SK-N-SH treated with all-trans-retinoic acid at 6 μM for 48 hours (cell line): ENCODE measurements around the gene PIK3CD.

Source experiments
- ATAC-seq: fragments of 200-7000 bp; cut with Tn5 transposase; 3 replicates; pipeline ENCODE4 v1.9.1; 2020; ENCODE audit warnings: mild to moderate bottlenecking, moderate library complexity
- ARNTL ChIP-seq: fragments of 450-650 bp; formaldehyde crosslinking; IDR thresholded peaks from 2 replicates; pipeline ENCODE4 v1.5.0; 2020; ENCODE audit warnings: low read depth, mild to moderate bottlenecking, moderate library complexity, borderline replicate concordance
- BACH2 ChIP-seq: fragments of 250-450 bp; sonication (Bioruptor Pico); IDR thresholded peaks from 2 replicates; pipeline ENCODE4 v1.9.0; 2021; ENCODE audit warnings: mild to moderate bottlenecking, borderline replicate concordance
- CSDC2 ChIP-seq: fragments of 250-450 bp; sonication (Bioruptor Pico); IDR thresholded peaks from 2 replicates; pipeline ENCODE4 v1.5.0; 2020; ENCODE audit warnings: mild to moderate bottlenecking, moderate library complexity
- ESRRG ChIP-seq: fragments of 250-450 bp; sonication (Bioruptor Pico); IDR thresholded peaks from 2 replicates; pipeline ENCODE4 v1.6.1; 2021; ENCODE audit warnings: mild to moderate bottlenecking
- ISL1 ChIP-seq: fragments of 250-450 bp; sonication (Bioruptor Pico); IDR thresholded peaks from 2 replicates; pipeline ENCODE4 v2.1.2; 2022; ENCODE audit warnings: mild to moderate bottlenecking, moderate library complexity
- OSR1 ChIP-seq: fragments of 250-450 bp; sonication (Bioruptor Pico); IDR thresholded peaks from 2 replicates; pipeline ENCODE4 v1.8.0; 2022; ENCODE audit warnings: moderate library complexity, mild to moderate bottlenecking, inconsistent platforms
- PPARA ChIP-seq: fragments of 250-450 bp; sonication (Bioruptor Pico); IDR thresholded peaks from 2 replicates; pipeline ENCODE4 v1.5.0; 2020; ENCODE audit warnings: mild to moderate bottlenecking, borderline replicate concordance
- RARB ChIP-seq: fragments of 250-450 bp; sonication (Bioruptor Pico); IDR thresholded peaks from 2 replicates; pipeline ENCODE4 v1.8.0; 2021; ENCODE audit warnings: mild to moderate bottlenecking, moderate library complexity
- TCF4 ChIP-seq: fragments of 250-450 bp; sonication (Bioruptor Pico); IDR thresholded peaks from 2 replicates; pipeline ENCODE4 v1.8.0; 2021; ENCODE audit warnings: mild to moderate bottlenecking, moderate library complexity, borderline replicate concordance
- TOX ChIP-seq: fragments of 250-450 bp; sonication (Bioruptor Pico); IDR thresholded peaks from 2 replicates; pipeline ENCODE4 v1.8.0; 2021; ENCODE audit warnings: mild to moderate bottlenecking, moderate library complexity, borderline replicate concordance
- TSHZ2 ChIP-seq: fragments of 250-450 bp; sonication (Bioruptor Pico); IDR thresholded peaks from 2 replicates; pipeline ENCODE4 v1.5.0; 2020; ENCODE audit warnings: mild to moderate bottlenecking, moderate library complexity
- ZC3H10 ChIP-seq: fragments of 250-450 bp; sonication (Bioruptor Pico); IDR thresholded peaks from 2 replicates; pipeline ENCODE4 v1.5.1; 2021; ENCODE audit warnings: mild to moderate bottlenecking, moderate library complexity
- ZFP3 ChIP-seq: fragments of 250-450 bp; sonication (Bioruptor Pico); IDR thresholded peaks from 2 replicates; pipeline ENCODE4 v1.5.0; 2020; ENCODE audit warnings: mild to moderate bottlenecking, moderate library complexity
- ZFP30 ChIP-seq: fragments of 450-650 bp; formaldehyde crosslinking; IDR thresholded peaks from 2 replicates; pipeline ENCODE4 v1.5.0; 2022; ENCODE audit warnings: mild to moderate bottlenecking, moderate library complexity
- ZNF565 ChIP-seq: fragments of 450-650 bp; formaldehyde crosslinking; conservative IDR thresholded peaks from 2 replicates; pipeline ENCODE4 v1.5.0; 2020; ENCODE audit warnings: low read depth, mild to moderate bottlenecking, moderate library complexity
- ZNF70 ChIP-seq: fragments of 450-650 bp; formaldehyde crosslinking; IDR thresholded peaks from 2 replicates; pipeline ENCODE4 v1.5.0; 2020; ENCODE audit warnings: mild to moderate bottlenecking, moderate library complexity
- ZNF8 ChIP-seq: fragments of 450-650 bp; formaldehyde crosslinking; IDR thresholded peaks from 2 replicates; pipeline ENCODE4 v1.5.0; 2020; ENCODE audit warnings: mild to moderate bottlenecking, moderate library complexity
- TF ChIP-seq, protein P1 (sequence below): fragments of 250-450 bp; sonication (Bioruptor Pico); IDR thresholded peaks from 2 replicates; pipeline ENCODE4 v1.5.1; 2021; ENCODE audit warnings: mild to moderate bottlenecking, moderate library complexity
- TF ChIP-seq, protein P2 (sequence below): fragments of 250-450 bp; sonication (Bioruptor Pico); IDR thresholded peaks from 2 replicates; pipeline ENCODE4 v1.8.0; 2020; ENCODE audit warnings: mild to moderate bottlenecking, moderate library complexity, borderline replicate concordance
- TF ChIP-seq, protein P3 (sequence below): fragments of 250-450 bp; sonication (Bioruptor Pico); IDR thresholded peaks from 2 replicates; pipeline ENCODE4 v1.8.0; 2021; ENCODE audit warnings: low read depth, mild to moderate bottlenecking, moderate library complexity, borderline replicate concordance

PIK3CD gene

GRCh38 chr1:9731051-9731537, 79.6 kb downstream of the PIK3CD start:
- no peak for ATAC-seq
- TF ChIP-seq, protein P1, sequence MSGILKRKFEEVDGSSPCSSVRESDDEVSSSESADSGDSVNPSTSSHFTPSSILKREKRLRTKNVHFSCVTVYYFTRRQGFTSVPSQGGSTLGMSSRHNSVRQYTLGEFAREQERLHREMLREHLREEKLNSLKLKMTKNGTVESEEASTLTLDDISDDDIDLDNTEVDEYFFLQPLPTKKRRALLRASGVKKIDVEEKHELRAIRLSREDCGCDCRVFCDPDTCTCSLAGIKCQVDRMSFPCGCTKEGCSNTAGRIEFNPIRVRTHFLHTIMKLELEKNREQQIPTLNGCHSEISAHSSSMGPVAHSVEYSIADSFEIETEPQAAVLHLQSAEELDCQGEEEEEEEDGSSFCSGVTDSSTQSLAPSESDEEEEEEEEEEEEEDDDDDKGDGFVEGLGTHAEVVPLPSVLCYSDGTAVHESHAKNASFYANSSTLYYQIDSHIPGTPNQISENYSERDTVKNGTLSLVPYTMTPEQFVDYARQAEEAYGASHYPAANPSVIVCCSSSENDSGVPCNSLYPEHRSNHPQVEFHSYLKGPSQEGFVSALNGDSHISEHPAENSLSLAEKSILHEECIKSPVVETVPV (CRISPR knock-in tag): no peak
- no peak for TF ChIP-seq ZFP3
- TF ChIP-seq, protein P2, sequence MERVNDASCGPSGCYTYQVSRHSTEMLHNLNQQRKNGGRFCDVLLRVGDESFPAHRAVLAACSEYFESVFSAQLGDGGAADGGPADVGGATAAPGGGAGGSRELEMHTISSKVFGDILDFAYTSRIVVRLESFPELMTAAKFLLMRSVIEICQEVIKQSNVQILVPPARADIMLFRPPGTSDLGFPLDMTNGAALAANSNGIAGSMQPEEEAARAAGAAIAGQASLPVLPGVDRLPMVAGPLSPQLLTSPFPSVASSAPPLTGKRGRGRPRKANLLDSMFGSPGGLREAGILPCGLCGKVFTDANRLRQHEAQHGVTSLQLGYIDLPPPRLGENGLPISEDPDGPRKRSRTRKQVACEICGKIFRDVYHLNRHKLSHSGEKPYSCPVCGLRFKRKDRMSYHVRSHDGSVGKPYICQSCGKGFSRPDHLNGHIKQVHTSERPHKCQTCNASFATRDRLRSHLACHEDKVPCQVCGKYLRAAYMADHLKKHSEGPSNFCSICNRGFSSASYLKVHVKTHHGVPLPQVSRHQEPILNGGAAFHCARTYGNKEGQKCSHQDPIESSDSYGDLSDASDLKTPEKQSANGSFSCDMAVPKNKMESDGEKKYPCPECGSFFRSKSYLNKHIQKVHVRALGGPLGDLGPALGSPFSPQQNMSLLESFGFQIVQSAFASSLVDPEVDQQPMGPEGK (CRISPR knock-in tag): no peak

DNA sequence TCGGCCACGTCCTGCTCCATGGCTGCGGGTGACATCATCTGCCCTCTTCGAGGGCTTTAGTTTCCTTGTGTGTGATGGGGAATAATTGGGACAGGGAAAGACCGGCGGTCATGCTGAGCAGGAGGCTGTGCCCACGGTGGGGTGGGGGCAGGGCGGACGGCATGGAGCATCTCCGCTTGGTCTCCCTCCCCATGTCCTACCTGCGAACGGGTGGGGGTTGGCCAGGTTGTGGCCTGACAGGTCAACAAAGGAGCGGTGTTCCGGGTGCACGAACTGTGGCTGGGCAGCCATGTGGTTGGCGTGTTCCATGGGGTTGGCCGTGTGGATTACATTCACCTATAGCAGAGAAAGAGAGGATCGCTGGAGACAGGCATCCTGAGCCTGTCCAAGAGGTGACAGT, 80.0 kb downstream of the PIK3CD start:
- TF ChIP-seq ZFP3 (no peak), ARNTL (CRISPR knock-in tag) (no peak), ISL1 (CRISPR knock-in tag) (no peak), TSHZ2 (CRISPR knock-in tag) (no peak), TCF4 (no peak)
- no peak for ATAC-seq

- TF ChIP-seq CSDC2 (CRISPR knock-in tag) (no peak), ISL1 (CRISPR knock-in tag) (no peak), TOX (CRISPR knock-in tag) (no peak), TSHZ2 (CRISPR knock-in tag) (no peak), ZC3H10 (no peak), TCF4 (no peak), ZFP30 (CRISPR knock-in tag) (no peak), ZNF70 (no peak), OSR1 (CRISPR knock-in tag) (no peak), ZFP3 (no peak), ARNTL (CRISPR knock-in tag) (no peak), ZNF8 (no peak), ZNF565 (CRISPR knock-in tag) (no peak), PPARA (CRISPR knock-in tag) (no peak), RARB (CRISPR knock-in tag) (no peak), ESRRG (CRISPR knock-in tag) (no peak), BACH2 (CRISPR knock-in tag) (no peak)
- TF ChIP-seq, protein P1 (CRISPR knock-in tag): no peak
- TF ChIP-seq, protein P2 (CRISPR knock-in tag): no peak
- TF ChIP-seq, protein P3, sequence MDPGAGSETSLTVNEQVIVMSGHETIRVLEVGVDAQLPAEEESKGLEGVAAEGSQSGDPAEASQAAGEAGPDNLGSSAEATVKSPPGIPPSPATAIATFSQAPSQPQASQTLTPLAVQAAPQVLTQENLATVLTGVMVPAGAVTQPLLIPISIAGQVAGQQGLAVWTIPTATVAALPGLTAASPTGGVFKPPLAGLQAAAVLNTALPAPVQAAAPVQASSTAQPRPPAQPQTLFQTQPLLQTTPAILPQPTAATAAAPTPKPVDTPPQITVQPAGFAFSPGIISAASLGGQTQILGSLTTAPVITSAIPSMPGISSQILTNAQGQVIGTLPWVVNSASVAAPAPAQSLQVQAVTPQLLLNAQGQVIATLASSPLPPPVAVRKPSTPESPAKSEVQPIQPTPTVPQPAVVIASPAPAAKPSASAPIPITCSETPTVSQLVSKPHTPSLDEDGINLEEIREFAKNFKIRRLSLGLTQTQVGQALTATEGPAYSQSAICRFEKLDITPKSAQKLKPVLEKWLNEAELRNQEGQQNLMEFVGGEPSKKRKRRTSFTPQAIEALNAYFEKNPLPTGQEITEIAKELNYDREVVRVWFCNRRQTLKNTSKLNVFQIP (CRISPR knock-in tag): no peak
- ATAC-seq: no peak
Measured at GRCh38 chr1:9732123-9732971, 80.8 kb downstream of the PIK3CD start.
